T-helper 2 cell treated with Interferon-gamma antibody and Interleukin-4, amounts not matched to agents 5 μg/mL and 100 μg/mL, for 36 hours (primary cell): ENCODE data around the gene IFNA14.

ENCODE experiments used
- DNase-seq: peaks from one replicate; pipeline ENCODE4 v3.0.0; 2021; ENCODE audit warnings: low spot score
- H3K27ac Mint-ChIP-seq: one replicate; pipeline ENCODE4 v1.8.0; 2021; ENCODE audit warnings: mild to moderate bottlenecking, mixed read lengths
- H3K27me3 Mint-ChIP-seq: one replicate; pipeline ENCODE4 v1.8.0; 2021; ENCODE audit warnings: low read depth, mixed read lengths
- H3K36me3 Mint-ChIP-seq: one replicate; pipeline ENCODE4 v1.8.0; 2021; ENCODE audit warnings: low read depth, mixed read lengths
- H3K4me1 Mint-ChIP-seq: one replicate; pipeline ENCODE4 v1.8.0; 2021; ENCODE audit warnings: low read depth, mixed read lengths
- H3K4me3 Mint-ChIP-seq: one replicate; pipeline ENCODE4 v1.8.0; 2022; ENCODE audit warnings: mild to moderate bottlenecking, moderate library complexity, mixed read lengths
- H3K9me3 Mint-ChIP-seq: one replicate; pipeline ENCODE4 v1.8.0; 2021; ENCODE audit warnings: mixed read lengths

Gene IFNA14

GRCh38 chr9:21239911-21240310 lies at the start of gene IFNA14:
Gene IFNA14 (minus strand): TSS chr9:21240005. CDS start chr9:21239935, 70 bp downstream.
- Mint-ChIP-seq H3K9me3 (no peaks in the 10 kb centered on the region), H3K36me3 (no peaks in the 10 kb centered on the region), H3K4me3 (no peak within 1 kb of the TSS), H3K27me3 (peaks cover 46% of the 10 kb centered on the region), H3K27ac (no peak within 1 kb of the TSS), H3K4me1 (peaks cover 4% of the 10 kb centered on the region)
- DNase-seq, result no peak

DNA sequence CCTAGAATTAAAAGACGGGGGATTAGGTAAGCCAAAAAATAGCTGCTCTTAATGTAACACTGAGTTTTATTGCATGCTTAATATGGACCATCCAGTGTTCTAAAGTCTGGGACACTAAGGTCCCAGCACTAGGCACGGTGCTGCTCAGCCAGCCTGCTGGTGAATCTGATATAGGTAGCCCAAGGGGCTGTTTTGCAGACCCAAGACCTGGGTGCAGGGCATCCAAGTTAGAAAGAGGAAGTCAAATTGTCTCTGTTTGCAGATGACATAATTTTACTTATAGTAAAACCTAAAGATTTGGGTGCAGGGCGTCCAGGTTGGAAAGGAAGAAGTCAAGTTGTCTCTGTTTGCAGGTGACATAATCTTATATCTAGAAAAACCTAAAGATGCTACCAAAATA lies 47.5 kb upstream of the IFNA14 start:
- no peaks in the 10 kb centered on the region for H3K9me3 Mint-ChIP-seq
- no peaks in the 10 kb centered on the region for H3K36me3 Mint-ChIP-seq
- H3K4me1 Mint-ChIP-seq, result peaks cover 3% of the 10 kb centered on the region
- H3K27ac Mint-ChIP-seq, result no peak overlapping the region
- no peak overlapping the region for H3K4me3 Mint-ChIP-seq
- DNase-seq, result no peak
- H3K27me3 Mint-ChIP-seq, result peaks cover 18% of the 10 kb centered on the region

DNA sequence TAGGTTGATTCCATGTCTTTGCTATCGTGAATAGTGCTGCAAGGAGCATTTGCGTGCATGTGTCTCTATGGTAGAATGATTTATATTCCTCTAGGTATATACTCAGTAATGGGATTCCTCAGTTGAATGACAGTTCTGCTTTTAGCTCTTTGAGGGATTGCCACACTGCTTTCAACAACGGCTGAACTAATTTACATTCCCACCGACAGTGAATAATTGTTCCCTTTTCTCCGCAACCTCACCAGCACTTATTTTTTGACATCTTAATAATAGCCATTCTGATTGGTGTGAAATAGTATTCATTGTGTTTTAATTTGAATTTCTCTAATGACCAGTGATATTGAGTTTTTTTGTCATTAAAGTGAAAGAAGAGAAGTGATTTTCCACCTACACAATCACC lies 46.9 kb upstream of the IFNA14 start:
- H3K27ac Mint-ChIP-seq, result no peak overlapping the region
- no peak for DNase-seq
- H3K36me3 Mint-ChIP-seq, result no peaks in the 10 kb centered on the region
- peaks cover 20% of the 10 kb centered on the region for H3K27me3 Mint-ChIP-seq
- H3K4me3 Mint-ChIP-seq, result no peak overlapping the region
- peaks cover 3% of the 10 kb centered on the region for H3K4me1 Mint-ChIP-seq
- H3K9me3 Mint-ChIP-seq, result no peaks in the 10 kb centered on the region

DNA sequence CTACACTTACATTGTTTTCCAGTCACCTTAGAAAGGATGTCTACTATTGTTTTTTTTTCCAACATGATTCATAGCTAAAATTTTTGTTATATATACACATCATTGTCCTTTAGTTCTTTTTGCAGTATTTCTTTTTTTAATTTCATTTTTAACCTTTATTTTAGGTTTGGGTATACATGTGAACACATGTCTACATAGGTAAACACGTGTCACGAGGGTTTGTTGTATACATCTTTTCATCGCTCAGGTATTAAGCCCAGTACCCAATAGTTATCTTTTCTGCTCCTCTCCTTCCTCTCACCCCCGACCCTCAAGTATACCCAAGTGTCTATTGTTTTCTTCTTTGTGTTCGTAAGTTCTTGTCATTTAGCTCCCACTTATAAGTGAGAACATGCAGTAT lies 46.3 kb upstream of the IFNA14 start:
- Mint-ChIP-seq H3K4me3 (no peak overlapping the region), H3K27ac (no peak overlapping the region), H3K4me1 (peaks cover 3% of the 10 kb centered on the region), H3K27me3 (peaks cover 23% of the 10 kb centered on the region), H3K9me3 (no peaks in the 10 kb centered on the region), H3K36me3 (no peaks in the 10 kb centered on the region)
- DNase-seq, result no peak

DNA sequence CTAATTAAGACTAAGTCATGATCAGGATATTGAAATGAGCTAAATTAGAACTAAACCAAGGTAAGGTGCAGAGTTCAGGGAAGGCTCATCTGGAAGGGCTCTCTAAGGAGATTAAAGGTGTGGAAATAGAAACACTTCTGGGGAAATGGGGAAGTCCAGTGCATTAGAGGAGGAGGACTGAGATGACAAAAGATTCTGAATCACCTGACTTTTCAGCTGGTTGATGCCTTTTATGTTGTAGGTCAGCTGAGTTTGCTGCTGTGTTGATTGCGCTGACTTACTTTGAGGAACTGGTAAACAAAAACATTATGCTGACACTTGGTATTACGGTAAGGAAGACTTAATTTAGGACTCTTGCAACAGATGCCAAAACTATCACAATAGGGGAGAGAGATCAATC lies 41.5 kb upstream of the IFNA14 start:
- Mint-ChIP-seq H3K4me1 (no peaks in the 10 kb centered on the region), H3K9me3 (no peaks in the 10 kb centered on the region), H3K27ac (no peak overlapping the region), H3K27me3 (peaks cover 21% of the 10 kb centered on the region), H3K36me3 (no peaks in the 10 kb centered on the region), H3K4me3 (no peak overlapping the region)
- no peak for DNase-seq

- DNase-seq, result no peak
- no peaks in the 10 kb centered on the region for H3K4me1 Mint-ChIP-seq
- no peaks in the 10 kb centered on the region for H3K36me3 Mint-ChIP-seq
- no peak overlapping the region for H3K27ac Mint-ChIP-seq
- no peaks in the 10 kb centered on the region for H3K9me3 Mint-ChIP-seq
- no peak overlapping the region for H3K4me3 Mint-ChIP-seq
- peaks cover 36% of the 10 kb centered on the region for H3K27me3 Mint-ChIP-seq
Observed at GRCh38 chr9:21268347-21268657, 28.5 kb upstream of the IFNA14 start.

DNA sequence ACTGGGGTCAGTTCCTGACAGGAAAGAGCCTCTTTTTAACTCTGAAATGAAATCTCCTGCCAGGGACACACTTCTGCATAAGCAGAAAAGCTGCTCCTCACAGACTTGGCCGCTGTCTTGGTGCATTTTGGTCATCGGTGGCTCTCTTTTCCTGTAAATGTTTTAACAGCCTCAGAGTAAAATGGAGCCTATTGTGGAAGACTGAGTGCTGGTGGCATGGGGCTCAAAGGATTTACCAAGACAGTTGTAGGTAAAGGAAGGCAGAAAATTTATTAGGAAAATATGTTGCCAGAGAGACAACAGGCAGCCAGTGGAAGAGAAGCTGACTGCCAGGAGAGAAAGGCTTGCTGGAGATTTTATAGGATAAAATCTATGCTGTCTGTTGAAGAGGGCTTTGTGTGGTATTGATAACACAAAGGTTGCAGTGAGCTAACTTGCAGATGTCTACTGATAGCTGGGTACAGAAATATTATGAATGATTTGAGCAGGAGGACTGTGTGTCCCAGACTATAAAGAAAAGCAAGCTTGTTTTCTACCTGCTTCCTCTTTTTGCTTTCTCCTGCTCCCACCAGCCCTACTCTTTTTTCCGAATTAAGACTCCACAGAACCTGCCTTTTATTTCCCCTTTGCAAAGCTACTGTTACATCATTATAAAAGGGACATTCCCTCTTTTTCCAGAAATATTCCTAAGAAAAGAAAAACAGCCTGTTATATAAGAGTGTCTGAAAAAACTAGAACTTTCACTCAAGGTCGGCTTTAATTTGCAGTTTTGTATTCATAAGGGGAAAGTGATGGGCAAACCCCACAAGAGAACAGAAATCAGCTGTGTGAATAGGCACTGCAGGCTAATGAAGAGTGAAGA lies 27.9 kb upstream of the IFNA14 start:
- no peak overlapping the region for H3K27ac Mint-ChIP-seq

DNA sequence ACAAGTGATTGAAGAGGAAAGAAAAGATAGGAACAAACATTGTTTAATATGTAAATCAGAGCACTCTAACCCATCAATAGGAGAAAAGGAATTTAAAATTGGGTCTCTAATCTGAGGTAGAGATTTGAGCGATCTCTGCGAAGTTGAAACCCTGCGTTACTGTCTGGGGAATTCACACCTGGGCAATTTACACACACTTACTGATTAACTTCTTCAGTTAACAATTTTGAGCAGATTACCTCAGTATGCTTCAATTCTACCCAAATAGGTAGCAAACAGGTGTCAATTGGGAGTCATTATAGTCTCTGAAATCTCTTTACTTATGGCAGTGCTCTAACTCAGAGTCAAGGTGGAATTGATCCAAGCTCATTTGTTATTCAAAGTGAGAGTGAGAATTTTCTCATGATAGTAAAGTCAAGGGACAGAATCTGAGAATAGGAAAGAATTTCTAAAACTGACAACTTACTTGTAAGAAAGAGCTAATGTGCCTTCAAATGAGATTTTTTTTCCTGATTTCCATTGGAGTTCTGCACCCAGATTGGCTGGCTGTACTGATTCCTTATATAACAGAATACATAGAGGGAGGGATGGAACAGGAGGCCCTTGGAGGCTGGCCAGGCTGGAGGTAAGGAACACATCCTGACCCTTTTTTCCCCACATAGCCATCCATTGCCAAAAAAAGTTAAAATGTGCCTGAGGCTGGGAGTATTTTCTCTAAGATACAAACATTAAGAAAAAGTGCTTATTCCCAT lies 27.1 kb upstream of the IFNA14 start:
- H3K36me3 Mint-ChIP-seq, result no peaks in the 10 kb centered on the region

More for the DNA sequence above, 27.9 kb upstream of the IFNA14 start:
- no peak for DNase-seq
- Mint-ChIP-seq H3K27me3 (peaks cover 36% of the 10 kb centered on the region), H3K9me3 (no peaks in the 10 kb centered on the region), H3K4me3 (no peak overlapping the region), H3K36me3 (no peaks in the 10 kb centered on the region), H3K4me1 (no peaks in the 10 kb centered on the region)

DNA sequence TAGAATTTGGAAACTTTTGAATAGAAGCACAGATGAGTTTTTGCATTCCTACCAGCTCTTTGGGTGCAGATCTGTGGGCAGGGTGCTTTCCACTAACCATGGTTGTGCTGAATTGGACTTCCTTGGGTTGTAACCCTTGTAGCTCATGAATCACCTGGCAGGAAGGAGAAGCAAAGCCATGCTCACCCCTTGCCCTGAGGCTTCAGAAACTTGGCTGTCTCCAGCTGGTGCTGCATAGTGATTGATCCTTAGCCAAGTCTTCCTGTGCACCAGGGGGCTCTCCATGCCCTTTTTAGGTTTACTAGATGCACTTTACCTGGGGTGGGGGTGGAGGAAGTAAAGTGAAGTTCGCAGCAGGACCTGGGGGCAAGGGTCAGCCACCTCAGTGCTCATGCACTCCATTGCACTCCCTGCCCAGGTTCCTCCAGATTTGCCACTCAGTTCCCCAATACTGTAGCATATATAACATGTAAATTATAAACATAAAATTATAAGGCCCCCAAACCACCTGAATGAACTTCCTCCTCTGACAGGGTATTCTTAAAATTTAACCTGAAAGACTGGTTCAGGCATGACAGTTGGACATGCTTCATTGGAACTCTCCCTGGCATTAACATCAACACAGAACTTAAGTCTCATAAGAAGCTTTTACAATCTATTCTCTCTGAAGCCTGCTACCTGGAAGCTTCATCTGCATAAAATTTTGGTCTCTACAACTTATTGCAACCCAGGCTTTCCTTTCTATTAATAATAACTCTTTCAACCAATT lies 25.8 kb upstream of the IFNA14 start:
- Mint-ChIP-seq H3K4me3 (no peak overlapping the region), H3K27me3 (peaks cover 36% of the 10 kb centered on the region), H3K4me1 (no peaks in the 10 kb centered on the region), H3K36me3 (no peaks in the 10 kb centered on the region), H3K27ac (no peak overlapping the region), H3K9me3 (no peaks in the 10 kb centered on the region)
- DNase-seq, result no peak

More for the DNA sequence above, 27.1 kb upstream of the IFNA14 start:
- H3K27ac Mint-ChIP-seq, result no peak overlapping the region
- H3K4me1 Mint-ChIP-seq, result no peaks in the 10 kb centered on the region
- peaks cover 37% of the 10 kb centered on the region for H3K27me3 Mint-ChIP-seq
- H3K4me3 Mint-ChIP-seq, result no peak overlapping the region
- no peaks in the 10 kb centered on the region for H3K9me3 Mint-ChIP-seq
- no peak for DNase-seq

- Mint-ChIP-seq H3K4me1 (peaks cover 5% of the 10 kb centered on the region), H3K36me3 (no peaks in the 10 kb centered on the region), H3K27ac (no peak overlapping the region), H3K4me3 (no peak overlapping the region), H3K27me3 (peaks cover 40% of the 10 kb centered on the region), H3K9me3 (no peaks in the 10 kb centered on the region)
- no peak for DNase-seq
Observed at GRCh38 chr9:21255538-21256212, 15.9 kb upstream of the IFNA14 start.

GRCh38 chr9:21252721-21253547 lies 13.1 kb upstream of the IFNA14 start:
- Mint-ChIP-seq H3K27me3 (peaks cover 50% of the 10 kb centered on the region), H3K4me1 (peaks cover 5% of the 10 kb centered on the region), H3K9me3 (no peaks in the 10 kb centered on the region), H3K36me3 (no peaks in the 10 kb centered on the region), H3K4me3 (no peak overlapping the region), H3K27ac (no peak overlapping the region)
- no peak for DNase-seq

- DNase-seq, result no peak
- Mint-ChIP-seq H3K9me3 (no peaks in the 10 kb centered on the region), H3K4me1 (peaks cover 5% of the 10 kb centered on the region), H3K27ac (no peak overlapping the region), H3K27me3 (peaks cover 47% of the 10 kb centered on the region), H3K4me3 (no peak overlapping the region), H3K36me3 (no peaks in the 10 kb centered on the region)
Observed at GRCh38 chr9:21251638-21252037, 11.8 kb upstream of the IFNA14 start.

GRCh38 chr9:21251190-21251589 lies 11.4 kb upstream of the IFNA14 start:
- Mint-ChIP-seq H3K9me3 (no peaks in the 10 kb centered on the region), H3K27me3 (peaks cover 43% of the 10 kb centered on the region), H3K4me1 (peaks cover 5% of the 10 kb centered on the region), H3K27ac (no peak overlapping the region), H3K4me3 (no peak overlapping the region), H3K36me3 (no peaks in the 10 kb centered on the region)
- DNase-seq, result no peak
